ENCODE measurements around the gene CRELD2. TPM values are rescaled to one million over a fixed set of nuclear protein-coding genes. Genes with fewer than 3 reads are reported as not detected.

Gene CRELD2
- total and polyA plus RNA-seq, 2 of the 8 experiments (the other 6 are each of a cell fraction or from before 2014, with no cell fraction given), result 24.5 to 36.6 TPM

DNA sequence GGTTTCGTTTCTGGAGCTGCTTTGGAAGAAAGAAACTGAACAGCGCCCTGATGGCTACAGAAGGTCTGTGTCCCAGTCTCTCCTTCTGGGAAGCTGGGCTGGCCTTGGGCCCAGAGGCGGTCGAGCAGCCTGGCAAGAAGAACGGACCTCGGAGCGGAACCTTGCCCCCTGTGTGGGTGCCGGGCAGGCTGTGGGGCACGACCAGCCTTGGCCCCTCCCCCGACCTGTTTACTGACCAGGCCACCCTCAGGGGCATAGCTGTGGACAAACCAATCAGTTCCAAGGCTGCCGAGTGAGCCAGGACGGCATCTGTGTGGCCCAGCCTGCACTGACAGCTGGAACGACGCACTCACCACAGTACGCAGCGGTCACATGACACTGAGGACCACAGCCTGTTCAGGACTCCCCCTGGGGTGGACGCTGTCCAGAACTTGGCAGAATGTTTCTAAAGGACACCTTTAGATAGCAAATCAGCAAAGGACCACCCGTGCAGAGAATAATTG, 49.3 kb downstream of the CRELD2 start:
- H2BK20ac ChIP-seq (ENCODE audit: low read length), result no peak overlapping the region
- no peak overlapping the region for H3K27ac ChIP-seq (ENCODE audit: low read depth, low read length)
- no peak overlapping the region for H3K18ac ChIP-seq (ENCODE audit: extremely low read depth, low read length)
- no peak overlapping the region for H2BK5ac ChIP-seq (ENCODE audit: low read depth, low read length)
- no peaks in the 10 kb centered on the region for H3K9me3 ChIP-seq (ENCODE audit: insufficient read depth in 2 of 2, low read depth in 1 of 2, low read length in 1 of 2)
- ChIA-PET POLR2A (ENCODE audit: partially characterized antibody) (interaction anchor here (0.7 to 1.6 kb wide), 5 partner anchors 9 to 36 kb away, joined by 3 to 5 read pairs (median 4); no protein-coding TSS in a partner anchor), CTCF (ENCODE audit: partially characterized antibody) (interaction anchor here (0.9 to 2.2 kb wide), 10 partner anchors 10 to 200 kb away, joined by 3 to 12 read pairs (median 4); no protein-coding TSS in a partner anchor)
- DNase-seq (ENCODE audit: low read depth in 1 of 2, low spot score in 2 of 2) (peak in 1 of 2 experiments; percentile 46), FAIRE-seq (no peak)
- H3K27me3 ChIP-seq (replicated peaks in 1 of 4; ENCODE audit: control insufficient read depth in 3 of 4, extremely low read depth in 1 of 4, insufficient read depth in 3 of 4, low read length in 3 of 4), result peaks cover 6 to 26% (median 21%) of the 10 kb centered on the region in 4 experiments
- no peak overlapping the region for H4K8ac ChIP-seq (ENCODE audit: extremely low read depth, insufficient read depth, low read length)
- no peak overlapping the region for H3K4ac ChIP-seq (replicated peaks; ENCODE audit: insufficient read length, low read depth, low read length)
- no peak overlapping the region for H4K5ac ChIP-seq (ENCODE audit: insufficient read length, low read depth, low read length)
- H3K9ac ChIP-seq (replicated peaks in 1 of 4; ENCODE audit: extremely low read depth in 1 of 4, low read depth in 3 of 4, low read length in 3 of 4), result no peak overlapping the region
- H3K79me1 ChIP-seq (ENCODE audit: low read depth, low read length), result 0 out of 2 replicates have a peak, but pooled peaks cover 2% of the 10 kb centered on the region
- no peak overlapping the region for H2BK120ac ChIP-seq (replicated peaks; ENCODE audit: low read depth, low read length)
- H3K14ac ChIP-seq (ENCODE audit: insufficient read length), result no peak overlapping the region
- H3K4me3 ChIP-seq (ENCODE audit: extremely low read depth in 1 of 4, insufficient read depth in 2 of 4, low read depth in 3 of 4, low read length in 4 of 4), result no peak overlapping the region
- H2AFZ ChIP-seq (ENCODE audit: low read length), result no peak overlapping the region
- H4K91ac ChIP-seq (replicated peaks; ENCODE audit: insufficient read length, low read length), result no peak overlapping the region
- no peak overlapping the region for H3K4me2 ChIP-seq (ENCODE audit: insufficient read depth in 1 of 2, low read depth in 2 of 2, low read length in 2 of 2)
- no peak overlapping the region; the same call in 1 of the 2 replicates for H2AK5ac ChIP-seq (ENCODE audit: low read depth, low read length)
- 80% methylated on average over 18 of the region's 18 CpGs; no CpG with 5 or more reads in 1 of the 2 experiments for WGBS, 2 experiments (ENCODE audit: extremely low coverage in 1 of 2, insufficient coverage in 1 of 2, insufficient read length in 1 of 2, insufficient replicate concordance in 2 of 2, low coverage in 1 of 2, low lambda C conversion rate in 2 of 2, missing lambda C conversion rate in 1 of 2)
- H2BK15ac ChIP-seq (ENCODE audit: low read length), result no peak overlapping the region
- peaks cover 9% of the 10 kb centered on the region; the same call in 1 of the 2 replicates for H3K23me2 ChIP-seq (ENCODE audit: low read depth, low read length)
- H3K4me1 ChIP-seq (replicated peaks in 1 of 4; ENCODE audit: control insufficient read depth in 3 of 4, insufficient read depth in 4 of 4, low read length in 3 of 4), result peaks cover 0 to 25% (median 12%) of the 10 kb centered on the region in 4 experiments; a peak in 6 of 7 replicates
- peaks cover 8 to 15% (median 10%) of the 10 kb centered on the region in 4 experiments; a peak in 6 of 8 replicates for H3K36me3 ChIP-seq (ENCODE audit: control insufficient read depth in 2 of 4, insufficient read depth in 4 of 4, low read length in 3 of 4)
- no peak overlapping the region for H3K56ac ChIP-seq (replicated peaks; ENCODE audit: insufficient read length, low read depth, low read length)
- no peak overlapping the region for H3K23ac ChIP-seq (ENCODE audit: insufficient read length)
- peak overlapping the region; percentile 50; the same call in 1 of the 2 replicates for H2BK12ac ChIP-seq (ENCODE audit: low read depth, low read length)
- H3K79me2 ChIP-seq (ENCODE audit: control insufficient read depth in 1 of 2, insufficient read depth in 2 of 2, low read length in 2 of 2), result peaks cover 0 to 14% of the 10 kb centered on the region in 2 experiments; a peak in 1 of 4 replicates
- H4K20me1 ChIP-seq (replicated peaks in 1 of 2; ENCODE audit: control insufficient read depth in 1 of 2, insufficient read depth in 2 of 2, low read length in 2 of 2), result peaks cover 7 to 12% of the 10 kb centered on the region in 2 experiments
- TF ChIP-seq SRF (IDR thresholded peaks at IDR 0.05; ENCODE audit: low read depth, low read length) (no peak), KDM4A (IDR thresholded peaks at IDR 0.05; ENCODE audit: low read depth, low read length, severe bottlenecking) (no peak), RXRA (IDR thresholded peaks at IDR 0.05; ENCODE audit: insufficient read depth, low read depth, low read length) (no peak), CHD1 (IDR thresholded peaks at IDR 0.05; ENCODE audit: low read depth, low read length) (no peak), CBX5 (IDR thresholded peaks at IDR 0.05; ENCODE audit: low read depth, low read length) (no peak), KDM5A (IDR thresholded peaks at IDR 0.05; ENCODE audit: low read length) (no peak), BRCA1 (IDR thresholded peaks at IDR 0.05; ENCODE audit: low read depth, low read length) (no peak), RAD21 (IDR thresholded peaks at IDR 0.05 in 1 of 2, conservative IDR thresholded peaks at IDR 0.05 in 1 of 2; ENCODE audit: low read depth in 2 of 2, low read length in 2 of 2) (no peak), RNF2 (IDR thresholded peaks at IDR 0.05; ENCODE audit: borderline replicate concordance, low read depth, low read length, missing control alignments, poor library complexity, severe bottlenecking) (no peak), TAF1 (IDR thresholded peaks at IDR 0.05; ENCODE audit: low read depth, low read length) (no peak), EGR1 (IDR thresholded peaks at IDR 0.05; ENCODE audit: borderline replicate concordance, low read depth, low read length) (no peak)
- TF ChIP-seq, protein P1, sequence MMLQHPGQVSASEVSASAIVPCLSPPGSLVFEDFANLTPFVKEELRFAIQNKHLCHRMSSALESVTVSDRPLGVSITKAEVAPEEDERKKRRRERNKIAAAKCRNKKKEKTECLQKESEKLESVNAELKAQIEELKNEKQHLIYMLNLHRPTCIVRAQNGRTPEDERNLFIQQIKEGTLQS (IDR thresholded peaks at IDR 0.05; ENCODE audit: insufficient read depth, low read depth, low read length), result no peak
